Prostate gland (tissue), 2 donors: ENCODE results near the gene LIPC. TPM values are rescaled to one million over a fixed set of nuclear protein-coding genes. Genes with fewer than 3 reads are reported as not detected.

Source experiments
- DNase-seq: peaks from one replicate; pipeline ENCODE4 v3.0.0-alpha.2; 2019; ENCODE audit warnings: low spot score
- H3K27ac ChIP-seq, 2 donors: fragments of 200-600 bp; sonication (generic); 2 replicates each; pipeline ENCODE4 v1.5.1; 2017 to 2019
- H3K27me3 ChIP-seq: fragments of 200-600 bp; sonication (generic); replicated peaks from 2 replicates; pipeline ENCODE4 v1.5.1; 2019; ENCODE audit not compliant: insufficient read depth
- H3K36me3 ChIP-seq, 2 donors: fragments of 200-600 bp; sonication (generic); 1 replicate in 1 of 2; 2 replicates in 1 of 2; pipeline versions ENCODE4 v1.5.1 to v1.8.1; 2017 to 2019
- H3K4me1 ChIP-seq: fragments of 200-600 bp; sonication (generic); replicated peaks from 2 replicates; pipeline ENCODE4 v1.5.1; 2019
- H3K4me3 ChIP-seq, 2 donors: fragments of 200-600 bp; sonication (generic); 2 replicates each; pipeline ENCODE4 v1.5.1; 2017 to 2019
- H3K9me3 ChIP-seq: fragments of 200-600 bp; sonication (generic); 2 replicates; pipeline ENCODE4 v1.5.1; 2017
- CTCF ChIP-seq, 4 experiments: fragments of 200-600 bp in 2 of 4; fragments of 450-650 bp in 2 of 4; sonication (generic) in 2 of 4; IDR thresholded peaks; 1 replicate in 3 of 4; 2 replicates in 1 of 4; pipeline ENCODE4 v1.5.1; 2016 to 2019; ENCODE audit warnings: antibody characterized with exemption in 4 of 4, mild to moderate bottlenecking in 2 of 4, moderate library complexity in 2 of 4
- POLR2A ChIP-seq: fragments of 450-650 bp; IDR thresholded peaks from one replicate; pipeline ENCODE4 v1.6.1; 2016; ENCODE audit warnings: antibody characterized with exemption, mild to moderate bottlenecking
- POLR2AphosphoS5 ChIP-seq: sonication (generic); formaldehyde crosslinking; IDR thresholded peaks from one replicate; pipeline ENCODE4 v1.6.1; 2017; ENCODE audit warnings: antibody characterized with exemption
- WGBS: methylation state at CpG from one replicate; pipeline ENCODE4 v1.1.5; 2018; 5-methylcytosine and 5-hydroxymethylcytosine counted together
- intact Hi-C: fragments of 100-400 bp; cut with DNase I; formaldehyde crosslinking; loops from one replicate; pipeline ENCODE4 v1.14.2; 2022
- total RNA-seq, 2 donors: library from RNA; depleted of rRNA; stranded (reverse); fragments of >200 nt; gene quantifications; one replicate each; pipeline ENCODE4 v1.1.0, GENCODE V29; 2016

LIPC gene
- total RNA-seq, 2 donors from 2014 or later = 0.14 TPM; not detected in 1

- no peaks in the 10 kb centered on the region for H3K36me3 ChIP-seq
- H3K4me3 ChIP-seq = no peak overlapping the region
- no peak overlapping the region for H3K27ac ChIP-seq
- intact Hi-C loops = no loop called here
- no peak for TF ChIP-seq POLR2AphosphoS5
- TF ChIP-seq CTCF (IDR thresholded peaks at IDR 0.05) = no peak
- TF ChIP-seq POLR2A = no peak
- H3K27me3 ChIP-seq = no peaks in the 10 kb centered on the region
- no peaks in the 10 kb centered on the region for H3K9me3 ChIP-seq
- DNase-seq = no peak
- WGBS = 87% methylated on average over 6 of the region's 6 CpGs
- no peaks in the 10 kb centered on the region for H3K4me1 ChIP-seq
Measured at GRCh38 chr15:58571491-58571890, 139.7 kb downstream of the LIPC start.

GRCh38 chr15:58572521-58572920 is 140.7 kb downstream of the LIPC start:
- Histone ChIP-seq H3K27ac (no peak overlapping the region), H3K4me3 (no peak overlapping the region), H3K4me1 (no peaks in the 10 kb centered on the region), H3K36me3 (no peaks in the 10 kb centered on the region), H3K9me3 (no peaks in the 10 kb centered on the region), H3K27me3 (no peaks in the 10 kb centered on the region)
- intact Hi-C loops = no loop called here
- no peak for TF ChIP-seq POLR2A
- no peak for TF ChIP-seq CTCF (IDR thresholded peaks at IDR 0.05)
- no peak for TF ChIP-seq POLR2AphosphoS5
- 97% methylated on average over 4 of the region's 4 CpGs for WGBS
- DNase-seq = no peak

- 94% methylated on average over 4 of the region's 4 CpGs for WGBS
- intact Hi-C loops = no loop called here
- DNase-seq = no peak
Measured at GRCh38 chr15:58573270-58573669, 141.5 kb downstream of the LIPC start.

GRCh38 chr15:58574631-58575030 is 142.8 kb downstream of the LIPC start:
- H3K4me3 ChIP-seq = no peak overlapping the region
- WGBS = 37% methylated on average over 4 of the region's 4 CpGs
- DNase-seq = peak; percentile 28
- TF ChIP-seq POLR2AphosphoS5 (peak; percentile 49), POLR2A (no peak), CTCF (IDR thresholded peaks at IDR 0.05) (no peak)
- intact Hi-C loops = no loop called here
- H3K4me1 ChIP-seq = no peaks in the 10 kb centered on the region
- no peaks in the 10 kb centered on the region for H3K9me3 ChIP-seq
- no peaks in the 10 kb centered on the region for H3K27me3 ChIP-seq
- H3K36me3 ChIP-seq = no peaks in the 10 kb centered on the region
- no peak overlapping the region for H3K27ac ChIP-seq

More at GRCh38 chr15:58573270-58573669, 141.5 kb downstream of the LIPC start:
- H3K36me3 ChIP-seq = no peaks in the 10 kb centered on the region
- no peaks in the 10 kb centered on the region for H3K27me3 ChIP-seq
- TF ChIP-seq CTCF (IDR thresholded peaks at IDR 0.05) (no peak), POLR2AphosphoS5 (no peak), POLR2A (no peak)
- H3K27ac ChIP-seq = no peak overlapping the region
- no peaks in the 10 kb centered on the region for H3K9me3 ChIP-seq
- no peaks in the 10 kb centered on the region for H3K4me1 ChIP-seq
- no peak overlapping the region for H3K4me3 ChIP-seq

GRCh38 chr15:58575045-58575786 is 143.4 kb downstream of the LIPC start:
- TF ChIP-seq POLR2AphosphoS5 = no peak
- TF ChIP-seq CTCF (IDR thresholded peaks at IDR 0.05) = no peak
- no peak for TF ChIP-seq POLR2A
- H3K27me3 ChIP-seq = no peaks in the 10 kb centered on the region
- intact Hi-C loops = no loop called here
- H3K9me3 ChIP-seq = no peaks in the 10 kb centered on the region
- WGBS = 93% methylated on average over 14 of the region's 14 CpGs
- DNase-seq = no peak
- H3K27ac ChIP-seq = no peak overlapping the region
- H3K36me3 ChIP-seq = no peaks in the 10 kb centered on the region
- no peak overlapping the region for H3K4me3 ChIP-seq
- no peaks in the 10 kb centered on the region for H3K4me1 ChIP-seq
